DMS79 treated with DMSO at 0.1 percent for 48 hours (cell line): ENCODE results near the gene PCDHA12.
"Not testable (repeated sequence)": the region's sequence is repeated elsewhere in the genome, so short reads cannot be mapped to it uniquely, and the experiment has no call there.

Experiments used
- DNase-seq: peaks from one replicate; lab custom pipeline; 2025; lab: John Stamatoyannopoulos, UW

The PCDHA12 gene, protein sequence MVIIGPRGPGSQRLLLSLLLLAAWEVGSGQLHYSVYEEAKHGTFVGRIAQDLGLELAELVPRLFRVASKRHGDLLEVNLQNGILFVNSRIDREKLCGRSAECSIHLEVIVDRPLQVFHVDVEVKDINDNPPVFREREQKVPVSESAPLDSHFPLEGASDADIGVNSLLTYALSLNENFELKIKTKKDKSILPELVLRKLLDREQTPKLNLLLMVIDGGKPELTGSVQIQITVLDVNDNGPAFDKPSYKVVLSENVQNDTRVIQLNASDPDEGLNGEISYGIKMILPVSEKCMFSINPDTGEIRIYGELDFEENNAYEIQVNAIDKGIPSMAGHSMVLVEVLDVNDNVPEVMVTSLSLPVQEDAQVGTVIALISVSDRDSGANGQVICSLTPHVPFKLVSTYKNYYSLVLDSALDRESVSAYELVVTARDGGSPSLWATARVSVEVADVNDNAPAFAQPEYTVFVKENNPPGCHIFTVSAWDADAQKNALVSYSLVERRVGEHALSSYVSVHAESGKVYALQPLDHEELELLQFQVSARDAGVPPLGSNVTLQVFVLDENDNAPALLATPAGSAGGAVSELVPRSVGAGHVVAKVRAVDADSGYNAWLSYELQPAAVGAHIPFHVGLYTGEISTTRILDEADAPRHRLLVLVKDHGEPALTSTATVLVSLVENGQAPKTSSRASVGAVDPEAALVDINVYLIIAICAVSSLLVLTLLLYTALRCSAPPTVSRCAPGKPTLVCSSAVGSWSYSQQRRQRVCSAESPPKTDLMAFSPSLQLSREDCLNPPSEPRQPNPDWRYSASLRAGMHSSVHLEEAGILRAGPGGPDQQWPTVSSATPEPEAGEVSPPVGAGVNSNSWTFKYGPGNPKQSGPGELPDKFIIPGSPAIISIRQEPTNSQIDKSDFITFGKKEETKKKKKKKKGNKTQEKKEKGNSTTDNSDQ

DNA sequence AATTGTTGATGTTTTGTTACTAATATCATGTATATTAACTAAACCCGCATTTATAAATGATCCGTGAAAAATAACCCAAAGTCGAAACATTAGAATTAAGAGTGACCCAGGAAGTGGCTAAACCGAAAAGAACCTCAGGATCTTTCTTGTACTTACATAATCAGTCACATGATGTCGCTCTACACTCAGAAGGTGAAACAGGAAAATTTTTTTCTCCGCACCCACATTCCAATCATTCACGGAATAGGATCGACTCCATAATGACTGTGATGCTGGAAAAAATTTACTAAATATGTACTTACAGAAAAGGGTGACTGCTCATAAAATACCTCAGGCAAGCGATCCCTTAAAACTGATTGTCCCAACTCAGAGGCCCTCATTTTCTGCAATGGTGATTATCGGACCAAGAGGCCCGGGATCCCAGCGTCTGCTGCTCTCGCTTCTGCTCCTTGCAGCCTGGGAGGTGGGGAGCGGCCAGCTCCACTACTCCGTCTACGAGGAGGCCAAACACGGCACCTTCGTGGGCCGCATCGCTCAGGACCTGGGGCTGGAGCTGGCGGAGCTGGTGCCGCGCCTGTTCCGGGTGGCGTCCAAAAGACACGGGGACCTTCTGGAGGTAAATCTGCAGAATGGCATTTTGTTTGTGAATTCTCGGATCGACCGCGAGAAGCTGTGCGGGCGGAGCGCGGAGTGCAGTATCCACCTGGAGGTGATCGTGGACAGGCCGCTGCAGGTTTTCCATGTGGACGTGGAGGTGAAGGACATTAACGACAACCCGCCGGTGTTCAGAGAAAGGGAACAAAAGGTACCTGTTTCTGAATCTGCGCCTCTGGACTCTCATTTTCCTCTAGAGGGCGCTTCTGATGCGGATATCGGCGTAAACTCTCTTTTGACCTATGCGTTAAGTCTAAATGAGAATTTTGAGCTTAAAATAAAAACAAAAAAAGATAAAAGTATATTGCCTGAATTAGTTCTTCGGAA, at the start of gene PCDHA12:
PCDHA12 (plus strand) TSS at position 224 of the 981 bp plus-strand sequence; CDS start at position 389, 165 bp downstream.
- no peak for DNase-seq

DNA sequence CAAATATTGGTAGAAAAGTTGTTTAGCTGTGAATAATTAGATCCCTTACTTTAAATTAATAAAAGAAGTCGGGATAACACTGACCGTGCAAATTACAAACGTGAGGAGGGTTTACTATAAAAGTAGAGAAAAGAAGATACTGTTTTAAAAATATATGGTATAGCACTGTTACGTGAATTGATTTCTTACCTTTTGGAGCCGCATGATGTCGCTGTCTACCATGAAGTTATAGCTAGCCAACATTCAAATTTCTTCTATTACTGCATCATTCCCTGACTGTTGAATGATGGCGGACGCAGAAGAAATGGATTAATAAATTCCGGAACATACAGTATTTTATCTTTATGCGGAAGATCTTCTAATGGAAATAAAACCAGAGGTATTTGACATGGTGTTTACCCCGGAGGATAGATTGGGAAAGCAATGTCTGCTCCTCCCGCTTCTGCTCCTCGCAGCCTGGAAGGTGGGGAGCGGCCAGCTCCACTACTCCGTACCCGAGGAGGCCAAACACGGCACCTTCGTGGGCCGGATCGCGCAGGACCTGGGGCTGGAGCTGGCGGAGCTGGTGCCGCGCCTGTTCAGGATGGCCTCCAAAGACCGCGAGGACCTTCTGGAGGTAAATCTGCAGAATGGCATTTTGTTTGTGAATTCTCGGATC, 47.3 kb upstream of the PCDHA12 start, which contains the start of gene PCDHA6:
PCDHA6 (plus strand) TSS at position 257 of the 658 bp plus-strand sequence; CDS start at position 389, 132 bp downstream.
- DNase-seq = no peak

DNA sequence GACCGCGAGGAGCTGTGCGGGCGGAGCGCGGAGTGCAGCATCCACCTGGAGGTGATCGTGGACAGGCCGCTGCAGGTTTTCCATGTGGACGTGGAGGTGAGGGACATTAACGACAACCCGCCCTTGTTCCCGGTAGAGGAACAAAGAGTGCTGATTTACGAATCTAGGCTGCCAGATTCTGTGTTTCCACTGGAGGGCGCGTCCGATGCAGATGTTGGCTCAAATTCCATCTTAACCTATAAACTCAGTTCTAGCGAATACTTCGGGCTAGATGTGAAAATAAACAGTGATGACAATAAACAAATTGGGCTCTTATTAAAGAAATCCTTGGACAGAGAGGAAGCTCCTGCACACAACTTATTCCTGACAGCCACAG, 46.8 kb upstream of the PCDHA12 start:
- no peak for DNase-seq

DNA sequence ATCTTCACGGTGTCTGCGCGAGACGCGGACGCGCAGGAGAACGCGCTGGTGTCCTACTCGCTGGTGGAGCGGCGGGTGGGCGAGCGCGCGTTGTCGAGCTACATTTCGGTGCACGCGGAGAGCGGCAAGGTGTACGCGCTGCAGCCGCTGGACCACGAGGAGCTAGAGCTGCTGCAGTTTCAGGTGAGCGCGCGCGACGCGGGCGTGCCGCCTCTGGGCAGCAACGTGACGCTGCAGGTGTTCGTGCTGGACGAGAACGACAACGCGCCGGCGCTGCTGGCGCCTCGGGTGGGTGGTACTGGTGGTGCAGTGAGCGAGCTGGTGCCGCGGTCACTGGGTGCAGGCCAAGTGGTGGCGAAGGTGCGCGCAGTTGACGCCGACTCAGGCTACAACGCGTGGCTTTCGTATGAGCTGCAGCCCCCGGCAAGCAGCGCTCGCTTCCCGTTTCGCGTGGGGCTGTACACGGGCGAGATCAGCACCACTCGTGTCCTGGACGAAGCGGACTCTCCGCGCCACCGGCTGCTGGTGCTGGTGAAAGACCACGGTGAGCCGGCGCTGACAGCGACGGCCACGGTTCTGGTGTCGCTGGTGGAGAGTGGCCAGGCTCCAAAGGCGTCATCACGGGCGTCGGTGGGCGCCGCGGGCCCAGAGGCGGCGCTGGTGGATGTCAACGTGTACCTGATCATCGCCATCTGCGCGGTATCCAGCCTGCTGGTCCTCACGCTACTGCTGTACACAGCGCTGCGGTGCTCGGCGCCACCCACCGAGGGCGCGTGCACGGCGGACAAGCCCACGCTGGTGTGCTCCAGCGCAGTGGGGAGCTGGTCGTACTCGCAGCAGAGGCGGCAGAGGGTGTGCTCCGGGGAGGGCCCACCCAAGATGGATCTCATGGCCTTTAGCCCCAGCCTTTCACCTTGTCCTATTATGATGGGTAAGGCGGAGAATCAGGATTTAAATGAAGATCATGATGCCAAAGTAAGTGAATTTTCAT, 45.3 kb upstream of the PCDHA12 start:
- DNase-seq = not testable (repeated sequence)

DNA sequence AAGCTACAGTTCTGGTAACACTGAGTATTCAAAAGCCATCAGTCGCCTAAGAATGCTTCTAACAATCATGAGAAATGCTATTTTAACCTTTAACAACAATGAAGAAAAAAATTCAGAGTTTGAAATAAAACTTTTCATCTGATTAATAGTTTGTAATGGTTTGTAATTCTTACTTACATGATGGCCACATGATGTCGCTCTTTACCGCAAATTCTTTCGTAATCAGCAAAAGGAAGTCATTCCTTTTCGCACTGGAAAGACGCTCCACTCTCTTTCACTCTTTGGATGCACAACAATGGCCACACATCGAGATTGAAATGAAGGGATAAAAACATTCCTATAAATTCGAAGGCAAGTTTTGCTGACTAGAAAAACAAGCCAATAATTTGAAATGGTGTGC, 41.1 kb upstream of the PCDHA12 start, which contains the start of gene PCDHA7:
PCDHA7 (plus strand) TSS at position 277 of the 400 bp plus-strand sequence; CDS start at position 392, 115 bp downstream.
- DNase-seq = no peak

DNA sequence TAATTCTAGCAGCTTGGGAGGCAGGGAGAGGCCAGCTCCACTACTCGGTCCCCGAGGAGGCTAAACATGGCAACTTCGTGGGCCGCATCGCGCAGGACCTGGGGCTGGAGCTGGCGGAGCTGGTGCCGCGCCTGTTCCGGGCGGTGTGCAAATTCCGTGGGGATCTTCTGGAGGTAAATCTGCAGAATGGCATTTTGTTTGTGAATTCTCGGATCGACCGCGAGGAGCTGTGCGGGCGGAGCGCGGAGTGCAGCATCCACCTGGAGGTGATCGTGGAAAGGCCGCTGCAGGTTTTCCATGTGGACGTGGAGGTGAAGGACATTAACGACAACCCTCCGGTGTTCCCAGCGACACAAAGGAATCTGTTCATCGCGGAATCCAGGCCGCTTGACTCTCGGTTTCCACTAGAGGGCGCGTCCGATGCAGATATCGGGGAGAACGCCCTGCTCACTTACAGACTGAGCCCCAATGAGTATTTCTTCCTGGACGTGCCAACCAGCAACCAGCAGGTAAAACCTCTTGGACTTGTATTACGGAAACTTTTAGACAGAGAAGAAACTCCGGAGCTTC, 40.6 kb upstream of the PCDHA12 start:
- DNase-seq = not testable (repeated sequence)

DNA sequence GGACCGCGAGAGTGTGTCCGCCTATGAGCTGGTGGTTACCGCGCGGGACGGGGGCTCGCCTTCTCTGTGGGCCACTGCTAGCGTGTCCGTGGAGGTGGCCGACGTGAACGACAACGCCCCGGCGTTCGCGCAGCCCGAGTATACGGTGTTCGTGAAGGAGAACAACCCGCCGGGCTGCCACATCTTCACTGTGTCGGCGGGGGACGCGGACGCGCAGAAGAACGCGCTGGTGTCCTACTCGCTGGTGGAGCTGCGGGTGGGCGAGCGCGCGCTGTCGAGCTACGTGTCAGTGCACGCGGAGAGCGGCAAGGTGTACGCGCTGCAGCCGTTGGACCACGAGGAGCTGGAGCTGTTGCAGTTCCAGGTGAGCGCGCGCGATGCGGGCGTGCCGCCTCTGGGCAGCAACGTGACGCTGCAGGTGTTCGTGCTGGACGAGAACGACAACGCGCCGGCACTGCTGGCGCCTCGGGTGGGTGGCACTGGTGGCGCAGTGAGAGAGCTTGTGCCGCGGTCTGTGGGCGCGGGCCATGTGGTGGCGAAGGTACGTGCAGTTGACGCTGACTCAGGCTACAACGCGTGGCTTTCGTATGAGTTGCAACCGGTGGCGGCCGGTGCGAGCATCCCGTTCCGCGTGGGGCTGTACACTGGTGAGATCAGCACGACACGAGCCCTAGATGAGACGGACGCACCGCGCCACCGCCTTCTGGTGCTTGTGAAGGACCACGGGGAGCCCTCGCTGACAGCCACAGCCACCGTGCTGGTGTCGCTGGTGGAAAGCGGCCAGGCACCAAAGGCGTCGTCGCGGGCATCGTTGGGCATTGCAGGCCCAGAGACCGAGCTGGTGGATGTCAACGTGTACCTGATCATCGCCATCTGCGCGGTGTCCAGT, 39.2 kb upstream of the PCDHA12 start:
- DNase-seq = no peak

DNA sequence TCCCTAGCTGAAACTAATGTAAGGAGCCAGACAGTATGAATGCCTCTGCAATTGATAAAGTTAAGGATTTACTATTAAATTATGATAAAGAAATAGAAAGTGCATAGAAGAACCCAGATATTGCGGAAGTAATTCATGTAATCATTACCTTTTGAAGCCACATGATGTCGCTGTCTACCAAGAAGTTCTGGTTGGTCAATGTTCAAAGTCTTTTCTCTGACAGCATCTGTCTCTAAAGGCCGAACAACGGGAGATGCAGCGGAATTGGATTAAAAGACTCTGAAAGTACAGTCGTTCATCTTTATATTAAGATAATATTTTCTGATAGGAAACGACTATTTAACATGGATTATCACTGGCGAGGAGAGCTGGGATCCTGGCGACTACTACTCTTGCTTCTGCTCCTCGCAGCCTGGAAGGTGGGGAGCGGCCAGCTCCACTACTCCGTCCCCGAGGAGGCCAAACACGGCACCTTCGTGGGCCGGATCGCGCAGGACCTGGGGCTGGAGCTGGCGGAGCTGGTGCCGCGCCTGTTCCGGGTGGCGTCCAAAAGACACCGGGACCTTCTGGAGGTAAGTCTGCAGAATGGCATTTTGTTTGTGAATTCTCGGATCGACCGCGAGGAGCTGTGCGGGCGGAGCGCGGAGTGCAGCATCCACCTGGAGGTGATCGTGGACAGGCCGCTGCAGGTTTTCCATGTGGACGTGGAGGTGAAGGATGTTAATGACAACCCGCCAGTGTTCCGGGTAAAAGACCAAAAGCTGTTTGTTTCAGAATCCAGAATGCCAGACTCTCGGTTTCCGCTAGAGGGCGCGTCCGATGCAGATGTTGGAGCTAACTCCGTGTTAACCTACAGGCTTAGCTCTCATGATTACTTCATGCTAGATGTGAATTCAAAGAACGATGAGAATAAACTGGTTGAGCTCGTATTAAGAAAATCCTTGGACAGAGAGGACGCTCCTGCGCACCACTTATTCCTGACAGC, 33.8 kb upstream of the PCDHA12 start, which contains the start of gene PCDHA8:
PCDHA8 (plus strand) TSS at position 210 of the 985 bp plus-strand sequence; CDS start at position 345, 135 bp downstream.
- DNase-seq = no peak

DNA sequence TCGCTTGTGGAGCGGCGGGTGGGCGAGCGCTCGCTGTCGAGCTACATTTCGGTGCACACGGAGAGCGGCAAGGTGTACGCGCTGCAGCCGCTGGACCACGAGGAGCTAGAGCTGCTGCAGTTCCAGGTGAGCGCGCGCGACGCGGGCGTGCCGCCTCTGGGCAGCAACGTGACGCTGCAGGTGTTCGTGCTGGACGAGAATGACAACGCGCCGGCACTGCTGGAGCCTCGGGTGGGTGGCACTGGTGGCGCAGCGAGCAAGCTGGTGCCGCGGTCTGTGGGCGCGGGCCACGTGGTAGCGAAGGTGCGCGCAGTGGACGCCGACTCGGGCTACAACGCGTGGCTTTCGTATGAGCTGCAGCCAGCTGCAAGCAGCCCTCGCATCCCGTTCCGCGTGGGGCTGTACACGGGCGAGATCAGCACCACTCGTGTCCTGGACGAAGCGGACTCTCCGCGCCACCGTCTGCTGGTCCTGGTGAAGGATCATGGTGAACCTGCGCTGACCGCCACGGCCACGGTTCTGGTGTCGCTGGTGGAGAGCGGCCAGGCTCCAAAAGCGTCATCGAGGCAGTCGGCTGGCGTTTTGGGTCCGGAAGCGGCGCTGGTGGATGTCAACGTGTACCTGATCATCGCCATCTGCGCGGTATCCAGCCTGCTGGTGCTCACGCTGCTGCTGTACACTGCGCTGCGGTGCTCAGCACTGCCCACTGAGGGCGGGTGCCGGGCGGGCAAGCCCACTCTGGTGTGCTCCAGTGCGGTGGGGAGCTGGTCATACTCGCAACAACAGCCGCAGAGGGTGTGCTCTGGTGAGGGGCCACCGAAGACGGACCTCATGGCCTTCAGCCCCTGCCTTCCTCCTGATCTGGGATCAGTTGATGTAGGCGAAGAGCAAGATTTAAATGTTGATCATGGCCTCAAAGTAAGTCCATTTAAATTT, 32.0 kb upstream of the PCDHA12 start:
- no peak for DNase-seq

DNA sequence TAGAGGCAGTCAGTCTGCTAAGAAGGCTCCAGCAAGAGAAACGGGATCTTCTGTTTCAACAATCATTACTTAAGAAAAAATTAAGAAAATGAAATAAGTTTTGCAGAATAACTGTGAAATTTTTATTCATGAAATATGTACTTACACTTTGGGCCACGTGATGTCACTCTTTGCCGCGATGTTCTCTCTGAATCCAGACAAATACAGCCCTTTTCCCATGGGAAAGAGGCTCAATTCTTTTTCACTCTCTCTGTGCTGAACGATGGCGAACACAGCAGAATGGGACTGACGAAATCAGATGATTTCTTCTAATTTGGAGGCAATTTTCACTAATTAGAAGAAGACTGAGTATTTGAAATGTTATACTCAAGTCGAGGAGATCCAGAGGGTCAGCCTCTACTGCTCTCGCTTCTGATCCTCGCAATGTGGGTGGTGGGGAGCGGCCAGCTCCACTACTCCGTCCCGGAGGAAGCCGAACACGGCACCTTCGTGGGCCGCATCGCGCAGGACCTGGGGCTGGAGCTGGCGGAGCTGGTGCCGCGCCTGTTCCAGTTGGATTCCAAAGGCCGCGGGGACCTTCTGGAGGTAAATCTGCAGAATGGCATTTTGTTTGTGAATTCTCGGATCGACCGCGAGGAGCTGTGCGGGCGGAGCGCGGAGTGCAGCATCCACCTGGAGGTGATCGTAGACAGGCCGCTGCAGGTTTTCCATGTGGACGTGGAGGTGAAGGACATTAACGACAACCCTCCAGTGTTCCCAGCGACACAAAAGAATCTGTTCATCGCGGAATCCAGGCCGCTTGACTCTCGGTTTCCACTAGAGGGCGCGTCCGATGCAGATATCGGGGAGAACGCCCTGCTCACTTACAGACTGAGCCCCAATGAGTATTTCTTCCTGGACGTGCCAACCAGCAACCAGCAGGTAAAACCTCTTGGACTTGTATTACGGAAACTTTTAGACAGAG, 26.7 kb upstream of the PCDHA12 start, which contains the start of gene PCDHA9:
PCDHA9 (plus strand) TSS at position 244 of the 964 bp plus-strand sequence; CDS start at position 358, 114 bp downstream.
- DNase-seq = not testable (repeated sequence)

DNA sequence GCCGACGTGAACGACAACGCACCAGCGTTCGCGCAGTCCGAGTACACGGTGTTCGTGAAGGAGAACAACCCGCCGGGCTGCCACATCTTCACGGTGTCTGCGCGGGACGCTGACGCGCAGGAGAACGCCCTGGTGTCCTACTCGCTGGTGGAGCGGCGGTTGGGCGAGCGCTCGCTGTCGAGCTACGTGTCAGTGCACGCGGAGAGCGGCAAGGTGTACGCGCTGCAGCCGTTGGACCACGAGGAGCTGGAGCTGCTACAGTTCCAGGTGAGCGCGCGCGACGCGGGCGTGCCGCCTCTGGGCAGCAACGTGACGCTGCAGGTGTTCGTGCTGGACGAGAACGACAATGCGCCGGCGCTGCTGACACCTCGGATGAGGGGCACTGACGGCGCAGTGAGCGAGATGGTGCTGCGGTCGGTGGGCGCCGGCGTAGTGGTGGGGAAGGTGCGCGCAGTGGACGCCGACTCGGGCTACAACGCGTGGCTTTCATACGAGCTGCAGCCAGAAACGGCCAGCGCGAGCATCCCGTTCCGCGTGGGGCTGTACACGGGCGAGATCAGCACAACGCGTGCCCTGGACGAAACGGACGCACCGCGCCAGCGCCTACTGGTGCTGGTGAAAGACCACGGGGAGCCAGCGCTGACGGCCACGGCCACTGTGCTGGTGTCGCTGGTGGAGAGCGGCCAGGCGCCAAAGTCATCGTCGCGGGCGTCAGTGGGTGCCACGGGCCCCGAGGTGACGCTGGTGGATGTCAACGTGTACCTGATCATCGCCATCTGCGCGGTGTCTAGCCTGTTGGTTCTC, 25.1 kb upstream of the PCDHA12 start:
- DNase-seq = not testable (repeated sequence)

DNA sequence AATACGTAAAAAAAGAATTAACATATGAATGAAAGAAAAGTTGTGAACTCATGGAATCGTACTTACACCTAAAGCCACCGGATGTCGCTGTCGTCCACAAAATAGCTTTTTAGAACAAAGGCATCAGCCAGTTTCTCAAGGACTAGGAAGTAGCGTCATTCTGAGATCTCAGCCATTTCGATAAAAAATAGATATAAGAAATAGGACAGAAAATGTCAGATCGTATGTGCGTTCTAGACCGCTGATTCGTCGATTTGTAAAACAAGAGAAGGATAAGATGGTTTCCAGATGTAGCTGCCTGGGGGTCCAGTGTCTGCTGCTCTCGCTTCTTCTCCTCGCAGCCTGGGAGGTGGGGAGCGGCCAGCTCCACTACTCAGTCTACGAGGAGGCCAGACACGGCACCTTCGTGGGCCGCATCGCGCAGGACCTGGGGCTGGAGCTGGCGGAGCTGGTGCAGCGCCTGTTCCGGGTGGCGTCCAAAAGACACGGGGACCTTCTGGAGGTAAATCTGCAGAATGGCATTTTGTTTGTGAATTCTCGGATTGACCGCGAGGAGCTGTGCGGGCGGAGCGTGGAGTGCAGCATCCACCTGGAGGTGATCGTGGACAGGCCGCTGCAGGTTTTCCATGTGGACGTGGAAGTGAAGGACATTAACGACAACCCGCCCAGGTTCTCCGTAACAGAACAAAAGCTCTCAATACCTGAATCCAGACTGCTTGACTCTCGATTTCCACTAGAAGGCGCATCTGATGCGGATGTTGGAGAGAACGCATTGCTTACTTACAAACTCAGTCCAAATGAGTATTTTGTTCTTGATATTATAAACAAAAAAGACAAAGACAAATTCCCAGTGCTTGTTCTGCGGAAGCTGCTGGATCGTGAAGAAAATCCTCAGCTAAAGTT, 19.1 kb upstream of the PCDHA12 start, which contains the start of gene PCDHA10:
PCDHA10 (plus strand) TSS at position 126 of the 903 bp plus-strand sequence; CDS start at position 278, 152 bp downstream.
- DNase-seq = no peak
